AG09309 (cell line): ENCODE measurements around the gene NEUROD1.

Source experiments
- DNase-seq: peaks from one replicate; pipeline ENCODE4 v3.0.0-alpha.2; 2010; ENCODE audit warnings: low read depth
- H3K4me3 ChIP-seq: 2 replicates; pipeline ENCODE4 v1.5.1; 2011; ENCODE audit warnings: mild to moderate bottlenecking, low read depth, low read length, moderate library complexity; ENCODE audit not compliant: control insufficient read depth
- CTCF ChIP-seq: IDR thresholded peaks from 2 replicates; pipeline ENCODE4 v1.5.1; 2011; ENCODE audit warnings: mild to moderate bottlenecking, low read depth, low read length, inconsistent platforms; ENCODE audit not compliant: insufficient read depth, control insufficient read depth; ENCODE audit errors: missing control alignments

NEUROD1 gene

GRCh38 chr2:181680937-181681811 lies 857 bp upstream of the NEUROD1 start:
- peak overlapping the region; percentile 14; the same call in 1 of the 2 replicates for H3K4me3 ChIP-seq
- no peak for DNase-seq
- TF ChIP-seq CTCF, result no peak

- no peak for DNase-seq
- no peak overlapping the region for H3K4me3 ChIP-seq
- TF ChIP-seq CTCF, result no peak
Observed at GRCh38 chr2:181679544-181679979, 755 bp downstream of the NEUROD1 start.

GRCh38 chr2:181678861-181679543 lies 1.3 kb downstream of the NEUROD1 start:
- no peak for DNase-seq
- no peak overlapping the region for H3K4me3 ChIP-seq
- TF ChIP-seq CTCF, result no peak

- TF ChIP-seq CTCF, result no peak
- DNase-seq, result peak; percentile 7
- no peak overlapping the region for H3K4me3 ChIP-seq
Observed at GRCh38 chr2:181677912-181678586, 2.3 kb downstream of the NEUROD1 start.

GRCh38 chr2:181675254-181675653 lies 5.1 kb downstream of the NEUROD1 start:
- no peak for DNase-seq
- H3K4me3 ChIP-seq, result no peak overlapping the region
- TF ChIP-seq CTCF, result no peak

- no peak overlapping the region for H3K4me3 ChIP-seq
- no peak for DNase-seq
- no peak for TF ChIP-seq CTCF
Observed at GRCh38 chr2:181674461-181674860, 5.9 kb downstream of the NEUROD1 start.
